HG03139 (cell line): ENCODE results near the gene C10orf95.
A peak's percentile ranks its signal among the peaks of the same experiment; 100 is the strongest.

Experiments
- ATAC-seq: cut with Tn5 transposase; IDR thresholded peaks from one replicate; pipeline ENCODE4 v1.9.1; 2021; ENCODE audit not compliant: unreplicated experiment

Gene C10orf95

DNA sequence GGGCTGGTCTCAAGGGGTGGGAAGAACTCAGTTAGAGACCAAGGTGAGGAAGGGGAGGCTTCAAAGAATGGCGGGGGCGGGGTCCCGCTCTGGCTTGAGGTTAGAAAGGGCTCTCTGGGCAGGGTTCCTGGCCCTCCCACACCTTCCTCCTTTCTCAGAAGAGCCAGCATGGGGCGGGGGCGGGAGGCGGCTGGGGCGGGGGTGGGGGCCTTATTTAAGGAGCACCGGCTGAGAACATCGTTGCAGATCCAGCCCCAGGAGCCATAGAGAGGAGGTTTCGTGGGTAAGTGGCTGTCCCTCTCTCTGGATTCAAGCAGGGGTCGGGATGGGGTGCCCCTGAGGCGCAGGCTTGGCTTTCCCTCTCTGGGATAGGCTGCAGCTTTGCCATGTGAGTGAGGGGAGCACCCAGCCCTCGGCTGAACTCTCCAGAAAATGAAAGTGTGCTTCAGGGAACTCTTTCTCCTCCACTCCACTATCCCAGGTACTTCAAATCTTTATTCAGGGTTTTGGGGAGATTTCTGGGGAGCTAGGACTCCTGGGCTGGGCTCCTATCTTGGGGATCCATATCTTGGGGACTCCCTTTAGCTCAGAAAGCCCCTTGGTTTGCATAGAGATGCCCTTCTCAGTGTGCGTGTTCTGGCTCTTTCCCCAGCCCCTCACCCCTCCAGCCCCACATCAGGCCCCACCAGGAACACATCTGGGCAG is 15.7 kb downstream of the C10orf95 start:
- ATAC-seq, result no peak

DNA sequence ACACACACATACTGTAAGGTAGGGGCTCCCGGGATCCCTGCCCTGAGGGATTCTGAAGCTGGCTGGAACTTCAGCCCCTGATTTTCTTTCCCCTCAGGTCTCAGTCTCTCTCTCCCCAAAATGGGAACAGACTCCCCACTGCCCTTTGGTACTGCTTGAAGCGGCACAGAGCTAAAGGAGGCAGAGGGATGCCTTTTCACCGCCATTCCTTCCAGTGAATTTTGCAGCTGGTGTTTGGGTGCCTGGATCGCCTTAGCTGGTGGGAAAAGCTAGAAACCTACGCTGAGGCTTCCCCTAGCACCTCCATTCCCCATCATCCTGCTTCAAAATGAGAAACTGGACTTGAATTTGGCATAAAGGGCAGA is 16.2 kb downstream of the C10orf95 start:
- ATAC-seq, result no peak

DNA sequence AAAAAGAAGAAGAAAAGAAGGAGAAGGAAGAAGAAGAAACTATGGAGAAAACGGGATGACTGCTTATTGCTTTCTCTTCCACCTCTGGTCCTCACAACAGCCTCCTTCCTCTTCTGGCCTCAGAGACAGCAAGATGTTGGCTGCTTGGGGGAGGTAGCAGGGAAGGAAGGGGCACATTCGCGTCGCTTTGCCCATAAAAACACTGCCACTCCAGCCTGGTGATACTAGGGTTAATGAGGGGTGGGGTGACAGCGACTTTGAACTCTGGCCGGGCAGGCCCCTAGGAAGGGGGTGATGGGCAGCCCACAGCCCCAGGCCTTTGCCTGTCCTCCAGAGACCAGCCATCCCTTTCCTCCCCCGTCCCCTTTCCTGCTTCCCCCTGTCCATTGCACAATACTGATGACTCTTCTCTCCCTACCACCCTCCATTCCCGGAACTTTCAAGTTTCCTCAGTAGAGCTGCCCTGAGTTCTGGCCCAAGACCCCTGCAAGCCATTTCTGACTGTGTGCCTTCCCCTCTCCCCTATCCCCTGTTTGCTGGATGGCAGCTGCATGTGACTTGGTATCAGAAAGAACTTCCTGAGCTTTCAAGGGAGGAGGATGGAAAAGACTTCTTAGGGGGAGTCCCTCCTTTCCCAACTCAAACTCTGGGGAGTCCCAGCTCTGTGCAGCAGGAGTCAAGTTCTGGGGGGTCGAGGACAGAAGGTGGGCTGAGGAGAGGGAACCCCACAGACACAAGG is 16.8 kb downstream of the C10orf95 start:
- no peak for ATAC-seq

DNA sequence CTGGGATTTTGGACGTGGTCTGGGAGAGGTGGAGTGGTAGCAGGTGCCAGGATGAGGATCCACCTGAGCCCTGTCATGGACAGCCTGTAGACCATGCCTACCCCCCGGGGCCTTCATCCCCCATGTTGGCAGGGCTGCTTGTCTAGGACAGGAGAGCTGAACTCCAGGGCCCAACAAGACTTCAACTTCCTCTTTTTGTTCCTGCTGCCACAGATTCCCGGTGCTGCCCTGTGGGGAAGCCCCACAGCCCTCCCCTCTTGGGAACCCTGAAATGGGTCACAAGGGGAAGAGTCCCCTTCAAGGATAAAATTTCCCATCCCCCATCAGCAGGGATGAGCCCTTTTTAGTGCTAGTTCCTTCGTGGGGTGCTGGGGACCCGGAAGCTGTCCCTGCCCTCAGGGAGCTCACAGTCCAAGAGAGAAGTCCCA is 17.7 kb downstream of the C10orf95 start:
- no peak for ATAC-seq

DNA sequence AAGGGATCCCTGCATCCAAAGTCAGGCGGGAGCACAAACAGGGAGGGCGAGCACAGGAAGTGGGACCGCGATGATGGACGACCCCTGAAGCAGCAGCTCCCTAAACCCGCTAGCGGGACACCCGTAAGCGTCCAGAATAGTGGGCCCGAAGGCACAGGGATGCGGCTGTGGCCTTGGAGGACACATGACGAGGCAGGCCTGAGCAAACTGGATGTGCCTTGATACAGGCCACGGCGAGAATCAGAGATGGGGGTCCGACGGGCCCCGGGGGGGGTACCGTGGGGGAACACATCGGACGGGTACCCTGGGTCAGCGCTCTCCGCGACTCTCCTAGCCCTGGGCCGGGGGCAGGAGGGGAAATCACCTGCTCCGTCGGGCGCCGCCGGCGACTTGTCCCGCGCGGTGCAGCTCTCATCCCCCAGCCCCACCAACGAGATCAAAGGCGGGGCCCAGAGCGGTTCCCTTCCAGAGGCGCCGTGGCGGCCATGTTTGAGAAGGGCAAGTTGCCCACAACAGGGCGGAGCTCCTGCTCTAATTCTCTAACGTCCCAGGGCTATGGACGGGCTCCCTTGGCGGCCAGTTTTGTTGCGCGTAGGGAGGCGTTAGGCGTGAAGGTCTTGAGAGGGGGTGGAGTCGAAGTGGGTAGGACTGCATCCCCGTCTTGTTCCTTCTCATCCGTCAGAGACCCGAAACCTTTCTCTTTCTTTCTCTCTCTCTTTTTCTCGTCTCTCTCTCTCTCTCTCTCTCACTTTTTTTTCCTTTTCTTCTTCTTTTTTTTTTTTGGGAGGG is 19.0 kb downstream of the C10orf95 start, which contains the start of gene CUEDC2:
Gene CUEDC2, minus strand, starts transcription at position 413 of the 789 bp plus-strand sequence. CDS start 7,386 bp downstream, outside the sequence.
- peak; percentile 85 for ATAC-seq

DNA sequence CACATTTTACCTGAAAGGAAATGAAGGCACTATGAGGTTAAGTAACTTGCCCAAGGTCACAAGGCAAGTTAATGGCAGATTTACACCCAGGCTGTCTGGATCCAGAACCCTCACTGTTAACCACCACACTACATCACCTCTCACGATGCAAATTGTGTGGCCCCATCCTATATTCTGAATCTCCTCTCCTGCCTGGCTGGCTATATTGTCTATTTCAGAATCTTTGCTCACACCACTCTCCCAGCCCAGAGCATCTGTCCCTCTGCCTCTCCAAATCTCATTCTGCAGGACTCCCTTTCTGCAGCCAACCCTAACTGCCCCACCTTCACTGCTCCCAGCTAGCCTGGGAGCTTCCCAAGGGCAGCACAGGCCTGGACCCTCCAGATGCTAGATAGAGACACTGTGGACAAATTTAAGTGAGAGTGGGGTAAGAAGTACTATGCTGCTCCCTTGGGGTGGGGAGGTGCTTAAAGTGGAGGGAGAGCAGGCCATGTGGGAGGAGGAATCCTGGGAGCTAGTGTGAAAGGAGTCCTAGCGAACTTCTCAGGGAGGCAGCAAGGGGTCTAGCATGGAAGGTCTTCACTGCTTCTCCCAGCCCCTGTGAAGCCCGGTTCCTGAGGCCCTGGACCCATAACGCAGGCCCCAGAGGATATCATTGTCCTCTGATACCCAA is 19.8 kb downstream of the C10orf95 start:
- ATAC-seq, result no peak

DNA sequence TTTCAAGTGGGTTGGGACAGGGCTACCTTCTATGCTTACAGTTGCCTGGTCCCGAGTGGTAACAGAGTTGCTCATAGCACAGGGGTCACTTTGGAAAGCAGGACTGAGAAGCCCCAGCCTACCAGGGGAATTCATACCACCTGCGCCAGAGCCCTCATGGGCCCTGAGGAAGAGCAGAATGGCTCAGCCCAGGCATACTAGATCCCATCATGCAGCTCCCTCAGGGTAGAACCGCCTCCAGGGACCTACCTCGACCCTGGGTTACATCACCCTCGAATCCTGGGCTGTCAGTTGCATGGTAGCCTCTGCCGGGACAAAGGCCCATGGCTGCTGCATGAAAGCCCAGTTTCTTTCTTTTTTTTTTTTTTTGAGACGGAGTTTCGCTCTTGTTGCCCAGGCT is 21.9 kb downstream of the C10orf95 start:
- ATAC-seq, result no peak

DNA sequence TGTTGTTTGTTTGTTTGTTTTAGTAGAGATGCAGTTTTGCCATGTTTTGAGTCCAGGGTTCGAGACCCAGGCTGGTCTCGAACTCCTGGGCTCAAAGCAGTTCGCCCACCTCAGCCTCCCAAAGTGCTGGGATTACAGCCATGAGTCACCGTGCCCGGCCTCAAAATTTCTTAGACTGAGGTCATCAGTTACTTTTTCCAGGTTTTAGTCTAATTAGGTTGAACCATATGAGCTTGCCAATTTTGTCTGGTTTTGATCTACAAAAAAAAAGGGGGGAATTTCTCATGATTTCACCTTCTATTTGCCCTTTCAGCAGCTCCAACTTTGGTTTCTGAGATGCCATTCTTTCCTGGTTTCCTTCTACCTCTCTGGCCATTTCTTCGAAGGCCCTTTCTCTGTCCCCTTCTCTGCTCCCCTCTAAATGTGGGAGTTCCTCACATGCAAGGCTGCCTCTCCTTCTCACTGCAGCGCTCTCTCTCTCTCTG is 24.5 kb downstream of the C10orf95 start:
- no peak for ATAC-seq

DNA sequence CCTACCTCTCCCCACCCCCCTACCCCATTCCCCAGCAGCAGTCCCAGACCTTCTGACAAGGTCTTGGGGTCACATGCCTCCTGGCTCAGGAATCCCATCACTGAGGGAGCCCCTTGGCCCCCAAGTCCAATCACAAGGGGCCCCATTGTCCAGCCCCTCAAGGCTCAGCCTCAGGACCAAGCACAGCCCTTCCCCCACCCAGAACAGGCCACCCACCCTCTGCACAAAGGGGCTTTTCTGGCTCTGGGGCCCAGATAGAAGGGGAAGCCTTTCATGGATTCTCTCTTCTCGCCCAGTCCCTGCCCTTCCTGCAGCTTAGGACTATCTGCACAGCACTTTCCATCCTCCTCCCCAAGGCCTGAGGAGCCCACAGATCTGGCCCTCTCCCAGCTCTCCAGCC is 25.9 kb downstream of the C10orf95 start:
- no peak for ATAC-seq

DNA sequence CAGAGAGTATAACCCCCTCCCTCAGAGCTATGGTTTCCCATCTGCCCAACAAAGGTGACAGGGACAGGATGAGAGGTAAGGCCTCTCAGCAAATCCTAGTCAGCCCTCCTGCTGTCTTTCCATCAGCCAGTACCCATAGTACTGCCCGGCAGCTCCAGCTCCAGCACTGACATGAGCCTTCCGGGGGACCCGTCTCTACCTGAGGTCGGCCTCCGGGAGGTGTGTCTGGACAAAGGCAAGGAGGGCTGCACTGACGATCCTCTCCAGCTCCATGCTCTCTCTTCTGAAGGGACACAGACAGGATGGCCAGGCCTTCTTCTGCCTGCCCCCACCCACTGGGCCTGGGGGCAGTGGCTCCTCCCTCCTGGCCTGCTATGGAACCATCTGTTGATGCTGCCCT is 26.4 kb downstream of the C10orf95 start:
- no peak for ATAC-seq

DNA sequence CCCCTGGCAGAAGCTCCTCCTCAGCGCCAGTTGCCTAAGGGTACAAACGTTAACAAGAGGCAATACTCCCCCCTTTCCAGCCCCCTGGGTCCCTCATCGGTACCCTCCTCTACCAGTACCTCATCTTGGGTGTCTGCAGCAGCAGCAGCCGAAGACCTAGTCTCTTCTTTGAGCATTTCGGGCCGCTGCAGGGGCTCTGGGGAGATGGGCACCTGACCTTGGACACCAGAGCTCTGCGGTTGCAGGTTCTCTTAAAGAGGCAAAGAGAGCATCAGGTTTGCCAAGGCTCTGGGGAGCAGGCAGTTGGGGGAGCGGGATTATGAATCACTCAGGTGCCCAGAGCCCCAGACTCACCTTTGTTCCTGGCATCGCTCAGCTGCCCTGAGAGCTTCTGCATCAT is 27.2 kb downstream of the C10orf95 start:
- ATAC-seq, result no peak

DNA sequence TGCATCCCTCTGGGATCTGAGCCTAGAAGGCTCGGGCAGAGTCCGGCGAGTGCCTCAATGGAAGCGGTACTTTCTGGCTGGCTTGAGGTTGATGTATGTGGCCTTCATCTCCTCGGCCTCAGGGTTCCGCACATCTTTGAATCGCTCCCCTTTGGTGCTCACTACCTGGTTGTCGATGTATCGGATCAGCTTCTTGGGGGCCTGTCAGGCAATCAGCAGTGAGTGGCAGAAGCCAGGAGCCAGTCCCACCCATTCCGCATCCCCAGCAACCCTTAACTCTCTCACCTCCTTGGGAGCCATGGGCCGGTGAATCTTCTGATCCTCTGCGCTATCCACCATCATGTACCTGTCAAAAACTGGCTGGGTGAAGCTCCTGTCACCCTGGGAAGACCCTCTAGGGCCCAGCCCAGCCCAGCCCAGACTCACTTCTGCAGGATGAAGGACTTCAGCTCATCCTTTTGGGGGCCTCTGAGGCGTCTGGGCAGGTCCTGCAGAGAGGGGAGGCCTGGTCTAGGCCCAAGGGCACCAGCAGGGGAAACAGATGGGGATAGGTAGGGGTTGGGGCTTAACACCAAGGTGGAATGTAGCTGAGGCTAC is 27.9 kb downstream of the C10orf95 start:
- ATAC-seq, result no peak

DNA sequence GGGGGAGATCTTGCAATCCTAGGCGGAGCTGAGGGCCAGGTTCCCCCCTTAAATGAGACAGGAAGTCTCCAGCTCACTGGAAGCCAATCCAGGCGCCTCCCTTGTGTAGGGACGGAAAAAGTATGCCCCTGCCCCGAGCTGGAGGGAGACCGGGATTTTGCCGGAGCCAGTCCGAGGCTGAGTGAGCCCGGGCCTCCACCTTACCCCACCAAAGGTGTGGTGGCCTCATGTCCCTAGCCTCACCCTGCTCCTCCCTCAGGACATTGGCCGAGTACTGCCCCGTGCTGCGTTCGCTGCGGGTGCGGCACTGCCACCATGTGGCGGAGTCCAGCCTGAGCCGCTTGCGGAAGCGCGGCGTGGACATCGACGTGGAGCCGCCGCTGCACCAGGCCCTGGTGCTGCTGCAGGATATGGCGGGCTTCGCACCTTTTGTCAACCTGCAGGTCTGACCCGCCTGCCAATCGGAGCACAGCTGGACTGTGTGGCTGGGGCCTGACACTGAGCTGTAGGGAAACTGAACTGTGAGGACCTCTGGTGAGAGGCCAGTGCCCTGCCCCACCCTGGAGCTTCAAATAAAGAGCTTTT is 28.7 kb downstream of the C10orf95 start:
- ATAC-seq, result no peak

DNA sequence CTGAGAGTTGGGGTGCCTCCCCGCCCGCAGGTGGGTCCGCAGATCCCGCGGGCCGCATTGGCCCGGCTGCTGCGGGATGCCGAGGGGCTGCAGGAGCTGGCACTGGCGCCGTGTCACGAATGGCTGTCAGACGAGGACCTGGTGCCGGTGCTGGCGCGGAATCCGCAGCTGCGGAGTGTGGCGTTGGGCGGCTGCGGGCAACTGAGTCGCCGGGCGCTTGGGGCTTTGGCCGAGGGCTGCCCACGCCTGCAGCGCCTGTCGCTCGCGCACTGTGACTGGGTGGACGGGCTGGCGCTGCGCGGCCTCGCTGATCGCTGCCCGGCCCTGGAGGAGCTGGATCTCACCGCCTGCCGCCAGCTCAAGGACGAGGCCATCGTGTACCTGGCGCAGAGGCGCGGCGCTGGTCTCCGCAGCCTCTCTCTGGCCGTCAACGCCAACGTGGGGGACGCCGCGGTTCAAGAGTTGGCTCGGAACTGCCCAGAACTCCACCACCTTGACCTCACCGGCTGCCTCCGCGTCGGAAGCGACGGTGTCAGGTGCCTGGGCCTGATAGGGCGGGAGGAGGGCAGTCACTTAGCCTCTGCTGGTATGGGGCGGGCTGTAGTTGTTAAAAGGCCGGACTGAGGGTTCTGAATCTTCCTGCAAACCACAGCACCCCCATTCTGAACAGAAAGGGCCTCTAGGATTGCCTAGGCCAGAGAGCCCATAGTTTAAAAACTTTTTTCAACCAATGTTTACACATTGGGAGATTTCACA is 29.4 kb downstream of the C10orf95 start:
- no peak for ATAC-seq

DNA sequence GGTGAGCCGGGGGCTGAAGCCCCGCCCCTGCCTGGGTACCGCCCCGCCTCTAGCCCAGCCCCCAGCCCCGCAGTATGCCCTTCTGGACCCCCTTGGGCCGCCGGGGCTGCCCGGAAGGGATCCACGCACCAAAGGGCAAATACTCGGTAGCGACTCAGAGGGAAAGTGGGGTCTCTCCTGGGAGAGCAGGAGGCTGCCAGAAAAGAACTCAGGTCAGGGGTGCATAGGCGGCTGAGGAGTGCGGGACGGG is 29.9 kb downstream of the C10orf95 start:
- no peak for ATAC-seq

DNA sequence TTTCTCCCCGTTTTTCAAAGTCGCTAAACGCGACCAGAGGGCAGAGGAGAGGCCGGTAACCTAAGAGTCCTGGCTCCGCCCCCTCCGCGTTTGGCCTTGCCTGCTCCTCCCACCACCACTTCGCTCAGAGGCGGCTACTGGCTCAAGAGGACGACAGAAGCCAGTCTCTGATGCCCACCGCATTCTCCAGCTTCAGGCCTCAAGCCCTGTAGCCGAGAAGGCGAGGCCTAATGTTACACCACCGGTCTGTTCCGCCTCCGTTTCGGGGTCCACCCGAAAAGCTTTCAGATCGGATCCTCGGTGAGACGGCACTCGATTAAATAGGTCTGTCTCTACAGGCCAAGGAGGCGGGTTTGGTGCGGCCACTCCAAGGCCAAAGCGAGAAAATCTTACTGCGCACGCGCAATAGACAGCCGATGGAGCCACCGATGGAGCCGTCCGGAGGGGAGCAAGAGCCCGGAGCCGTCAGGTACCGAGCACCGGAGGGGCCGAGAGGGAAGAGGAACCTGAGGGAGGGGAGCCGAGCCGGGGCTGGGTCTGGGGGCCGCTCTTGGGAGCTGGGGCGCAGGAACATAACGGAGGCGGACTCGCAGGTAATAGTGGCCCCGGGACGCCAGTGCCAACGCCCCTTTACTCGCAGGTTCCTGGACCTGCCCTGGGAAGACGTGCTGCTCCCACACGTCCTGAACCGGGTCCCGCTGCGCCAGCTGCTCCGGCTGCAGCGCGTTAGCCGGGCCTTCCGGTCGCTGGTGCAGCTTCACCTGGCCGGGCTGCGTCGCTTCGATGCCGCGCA is 30.4 kb downstream of the C10orf95 start, which contains the start of gene FBXL15:
Gene FBXL15, plus strand, starts transcription at position 123 of the 793 bp plus-strand sequence. Its CDS starts 294 bp downstream, at position 417.
- peak; percentile 54 for ATAC-seq

DNA sequence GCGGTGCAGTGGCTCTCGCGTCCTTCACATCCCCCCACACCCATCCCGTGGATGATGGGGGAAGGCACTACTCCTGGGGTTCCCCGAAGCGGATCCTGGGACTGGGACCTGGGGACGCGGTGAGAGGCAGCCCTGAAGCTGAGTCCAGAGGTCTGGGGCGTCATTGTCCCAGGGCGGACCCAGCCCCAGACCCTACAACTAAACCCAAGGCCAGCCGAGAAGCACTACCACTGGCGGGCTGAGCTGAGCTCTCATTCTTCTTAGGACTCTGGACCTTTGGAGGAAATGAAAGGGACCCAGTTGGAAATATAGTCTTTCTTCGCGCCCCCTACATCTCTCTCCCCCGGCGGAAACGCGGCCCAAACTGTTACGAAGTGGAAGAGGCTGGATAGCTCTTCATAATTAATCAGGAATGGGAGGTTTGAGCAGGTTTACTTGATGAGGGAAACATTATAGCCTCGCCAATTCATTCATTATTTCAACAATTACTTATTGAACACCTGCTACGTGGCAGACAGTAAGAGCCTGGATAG is 31.1 kb downstream of the C10orf95 start:
- ATAC-seq, result no peak

DNA sequence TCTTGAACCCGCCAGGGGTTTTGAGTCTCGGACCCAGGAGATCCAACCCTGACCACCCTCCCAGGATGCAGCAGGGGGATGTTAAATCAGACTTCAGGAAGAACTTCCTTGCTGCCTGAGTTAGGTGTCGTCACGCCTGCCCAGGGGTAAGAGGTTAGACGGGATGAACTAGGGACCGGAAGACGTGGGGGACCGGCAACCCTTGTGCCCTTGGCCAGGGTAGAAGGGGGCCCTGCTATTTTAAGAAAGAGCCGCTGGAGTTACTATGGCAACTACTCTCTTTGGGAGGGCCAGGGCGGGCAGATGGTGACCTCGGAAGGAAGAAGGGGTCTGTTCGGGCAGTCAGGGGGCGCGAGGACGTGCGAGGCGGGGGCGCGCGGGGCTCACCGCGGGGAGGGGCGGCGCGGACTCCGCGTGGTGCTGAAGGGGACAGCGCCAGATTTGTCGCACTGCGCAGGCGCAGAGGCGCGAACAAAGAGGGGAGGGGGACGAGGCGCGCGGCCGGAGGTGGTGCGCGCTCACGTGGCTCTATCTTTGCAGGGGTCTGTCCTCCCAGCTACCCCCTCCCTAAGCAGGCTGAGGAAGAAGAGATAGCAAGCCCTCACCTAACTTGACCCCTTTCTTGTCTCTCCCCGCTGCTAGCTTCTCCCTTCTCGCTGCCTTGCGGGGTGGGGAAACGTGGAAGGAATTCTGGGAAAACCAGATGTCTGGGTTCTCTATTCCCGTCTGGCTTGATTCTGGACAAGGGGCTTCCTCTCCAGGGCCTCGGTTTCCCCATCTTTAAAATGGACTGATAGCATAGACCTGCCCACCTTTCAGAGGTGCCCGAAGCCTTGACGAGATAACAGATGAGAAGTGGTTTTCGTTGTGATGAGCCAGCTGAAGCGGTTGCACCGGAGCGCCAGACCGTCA is 31.8 kb downstream of the C10orf95 start:
- ATAC-seq, result no peak
